22Rv1 (cell line): Measurements from ENCODE around the gene DMBX1.

Source experiments
- ZFX ChIP-seq: fragments of 450-650 bp; IDR thresholded peaks from 2 replicates; pipeline ENCODE4 v1.6.1; 2017; ENCODE audit warnings: antibody characterized with exemption, borderline replicate concordance
- TF ChIP-seq, protein P1 (sequence below): fragments of 450-650 bp; IDR thresholded peaks from 2 replicates; pipeline ENCODE4 v1.5.1; 2017; ENCODE audit warnings: mild to moderate bottlenecking

DNA sequence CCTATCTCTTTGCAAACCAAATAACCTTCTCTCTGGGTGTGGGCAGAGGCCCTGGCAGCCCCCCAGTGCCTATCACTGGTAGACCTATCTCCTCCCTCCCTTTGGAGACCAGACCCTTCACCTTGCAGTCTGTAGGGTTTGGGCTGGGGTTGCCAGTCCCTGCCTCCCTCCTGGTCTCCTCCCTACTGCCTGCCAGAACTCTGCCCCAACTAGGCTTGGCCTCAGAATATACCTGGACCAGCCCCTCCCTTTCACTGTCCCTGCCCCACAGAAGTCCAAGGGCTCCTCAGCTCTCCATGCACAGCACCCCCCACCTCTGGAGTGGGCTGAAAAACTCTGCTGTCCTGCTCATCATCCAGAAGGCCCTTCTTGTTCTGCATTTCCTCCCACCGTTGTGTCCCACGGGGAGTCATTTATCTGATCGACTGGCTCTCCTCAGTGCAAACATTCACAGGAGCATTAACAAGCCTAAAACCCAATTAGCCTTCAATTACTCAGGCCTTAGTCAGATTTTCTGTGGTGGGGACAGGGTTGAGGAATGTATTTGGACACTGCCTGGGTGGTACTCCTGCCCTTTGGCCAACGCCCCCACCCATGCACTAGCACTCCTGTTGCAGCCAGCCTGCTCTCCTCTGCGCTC, 27.7 kb upstream of the DMBX1 start:
- TF ChIP-seq, protein P1, sequence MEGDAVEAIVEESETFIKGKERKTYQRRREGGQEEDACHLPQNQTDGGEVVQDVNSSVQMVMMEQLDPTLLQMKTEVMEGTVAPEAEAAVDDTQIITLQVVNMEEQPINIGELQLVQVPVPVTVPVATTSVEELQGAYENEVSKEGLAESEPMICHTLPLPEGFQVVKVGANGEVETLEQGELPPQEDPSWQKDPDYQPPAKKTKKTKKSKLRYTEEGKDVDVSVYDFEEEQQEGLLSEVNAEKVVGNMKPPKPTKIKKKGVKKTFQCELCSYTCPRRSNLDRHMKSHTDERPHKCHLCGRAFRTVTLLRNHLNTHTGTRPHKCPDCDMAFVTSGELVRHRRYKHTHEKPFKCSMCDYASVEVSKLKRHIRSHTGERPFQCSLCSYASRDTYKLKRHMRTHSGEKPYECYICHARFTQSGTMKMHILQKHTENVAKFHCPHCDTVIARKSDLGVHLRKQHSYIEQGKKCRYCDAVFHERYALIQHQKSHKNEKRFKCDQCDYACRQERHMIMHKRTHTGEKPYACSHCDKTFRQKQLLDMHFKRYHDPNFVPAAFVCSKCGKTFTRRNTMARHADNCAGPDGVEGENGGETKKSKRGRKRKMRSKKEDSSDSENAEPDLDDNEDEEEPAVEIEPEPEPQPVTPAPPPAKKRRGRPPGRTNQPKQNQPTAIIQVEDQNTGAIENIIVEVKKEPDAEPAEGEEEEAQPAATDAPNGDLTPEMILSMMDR = no peak
- no peak for TF ChIP-seq ZFX
